NCI-H748 treated with DMSO at 0.1 percent for 48 hours (cell line): ENCODE measurements around the gene CCDC157.

Experiments
- DNase-seq: peaks from one replicate; lab custom pipeline; 2025; lab: John Stamatoyannopoulos, UW

The CCDC157 gene

GRCh38 chr22:30357650-30358215 lies 926 bp downstream of the CCDC157 start:
- DNase-seq: no peak

- no peak for DNase-seq
Measured at GRCh38 chr22:30358541-30358940, 1.7 kb downstream of the CCDC157 start.

GRCh38 chr22:30361916-30362650 lies 5.3 kb downstream of the CCDC157 start:
- no peak for DNase-seq

DNA sequence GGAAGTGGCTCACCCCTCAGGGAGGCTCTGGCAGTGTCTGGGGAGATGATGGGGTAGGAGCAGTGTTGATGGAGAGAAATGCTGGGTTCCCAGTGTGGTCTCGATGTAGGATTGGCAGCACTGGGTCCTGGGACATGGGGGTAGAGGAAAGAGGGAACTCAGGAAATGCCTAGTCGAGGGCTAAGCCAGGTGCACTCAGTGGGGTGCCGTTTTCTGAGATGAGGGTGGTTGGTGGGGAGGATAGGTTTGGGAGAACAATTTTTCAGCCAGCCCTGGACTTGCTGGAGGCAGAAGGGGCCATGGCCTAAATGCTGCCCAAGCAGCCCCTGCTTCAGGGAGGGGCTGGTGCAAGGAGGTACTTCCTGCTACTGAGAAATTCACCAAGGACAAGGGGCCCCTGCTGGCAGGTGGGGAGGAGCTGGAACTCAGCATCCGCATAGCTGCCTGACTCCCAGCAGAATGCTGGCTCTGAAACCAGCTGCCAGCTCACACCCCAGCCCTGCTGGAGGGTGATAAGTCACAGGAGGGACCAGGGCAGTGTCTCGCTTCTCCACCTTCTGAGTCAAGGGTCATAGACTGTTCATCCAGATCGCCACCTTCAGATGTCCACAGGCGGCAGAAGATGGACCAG lies 6.0 kb downstream of the CCDC157 start:
- DNase-seq: no peak

GRCh38 chr22:30365891-30366290 lies 9.1 kb downstream of the CCDC157 start:
- no peak for DNase-seq

DNA sequence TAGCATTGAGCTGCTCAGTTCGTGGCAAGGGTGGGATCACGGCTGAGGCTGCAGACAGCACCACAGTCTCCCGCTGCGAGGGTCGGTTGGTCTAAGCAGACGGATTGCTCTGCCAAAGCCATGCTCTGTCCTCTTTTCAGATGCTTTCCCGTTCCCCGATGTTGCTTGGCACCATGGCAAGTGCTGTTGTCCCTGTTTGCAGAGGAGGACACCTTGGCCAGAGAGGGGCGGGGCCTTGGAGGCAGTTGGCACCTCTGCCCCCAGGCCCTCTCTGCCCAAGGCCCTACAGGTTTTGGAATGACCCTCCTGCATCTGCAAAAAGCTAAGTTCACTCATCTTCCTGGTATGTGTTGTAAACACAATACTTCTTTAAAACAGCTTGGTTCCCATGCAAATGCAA lies 11.6 kb downstream of the CCDC157 start:
- DNase-seq: no peak

DNA sequence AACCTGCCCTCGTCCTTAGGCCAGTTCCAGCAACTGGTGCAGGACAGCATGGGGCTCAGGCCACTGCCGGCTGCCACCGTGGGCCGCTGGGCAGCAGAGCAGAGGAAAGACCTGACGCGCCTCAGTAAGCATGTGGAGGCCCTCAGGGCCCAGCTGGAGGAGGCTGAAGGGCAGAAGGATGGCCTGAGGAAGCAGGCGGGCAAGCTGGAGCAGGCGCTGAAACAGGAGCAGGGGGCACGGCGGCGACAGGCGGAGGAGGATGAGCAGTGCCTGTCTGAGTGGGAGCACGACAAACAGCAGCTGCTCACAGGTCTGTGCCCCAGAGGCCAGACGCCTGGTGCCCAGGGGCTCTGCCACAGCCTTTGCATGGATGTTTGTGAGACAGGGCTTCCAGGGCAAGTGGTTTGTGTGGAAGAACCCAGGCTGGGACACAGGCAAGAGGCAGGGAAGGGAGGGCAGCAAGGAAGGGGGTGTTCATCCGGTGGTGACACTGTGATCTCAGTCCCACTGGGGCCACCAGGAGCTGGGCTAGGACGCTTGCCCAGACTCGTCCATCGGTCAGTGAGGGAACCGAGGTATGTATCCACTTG lies 13.9 kb downstream of the CCDC157 start:
- DNase-seq: no peak

DNA sequence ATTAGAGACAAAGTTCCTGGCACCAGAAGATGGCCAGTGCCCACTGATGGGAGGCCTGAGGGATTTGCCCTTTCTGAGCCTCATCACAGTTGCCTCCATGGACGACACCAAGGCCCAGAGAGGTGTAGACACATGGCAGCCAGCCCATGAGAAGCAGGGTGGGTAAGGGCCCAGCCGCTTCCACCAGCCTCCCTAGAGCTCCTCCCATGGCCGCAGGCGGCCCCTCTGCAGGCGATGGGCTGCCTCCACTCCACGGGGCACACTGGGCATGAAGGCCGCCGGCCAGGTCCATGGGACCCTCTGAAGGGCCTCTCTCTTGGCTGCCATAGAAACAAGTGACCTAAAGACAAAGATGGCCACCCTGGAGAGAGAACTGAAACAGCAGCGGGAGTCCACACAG lies 14.5 kb downstream of the CCDC157 start:
- no peak for DNase-seq

DNA sequence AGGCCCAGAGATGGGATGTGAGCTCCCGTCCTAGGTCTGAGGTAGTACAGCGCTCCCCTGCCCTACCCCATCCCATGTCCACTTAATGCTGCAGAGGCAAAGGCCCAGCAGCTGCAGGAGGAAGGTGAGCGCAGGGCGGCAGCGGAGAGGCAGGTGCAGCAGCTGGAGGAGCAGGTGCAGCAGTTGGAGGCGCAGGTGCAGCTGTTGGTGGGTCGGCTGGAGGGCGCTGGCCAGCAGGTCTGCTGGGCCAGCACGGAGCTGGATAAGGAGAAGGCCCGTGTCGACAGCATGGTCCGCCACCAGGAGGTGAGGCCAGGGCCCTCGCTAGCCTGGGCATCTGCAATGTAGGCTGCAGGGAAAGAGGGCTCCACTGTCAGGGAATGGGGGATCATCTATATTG lies 15.2 kb downstream of the CCDC157 start:
- peak; percentile 4 for DNase-seq

DNA sequence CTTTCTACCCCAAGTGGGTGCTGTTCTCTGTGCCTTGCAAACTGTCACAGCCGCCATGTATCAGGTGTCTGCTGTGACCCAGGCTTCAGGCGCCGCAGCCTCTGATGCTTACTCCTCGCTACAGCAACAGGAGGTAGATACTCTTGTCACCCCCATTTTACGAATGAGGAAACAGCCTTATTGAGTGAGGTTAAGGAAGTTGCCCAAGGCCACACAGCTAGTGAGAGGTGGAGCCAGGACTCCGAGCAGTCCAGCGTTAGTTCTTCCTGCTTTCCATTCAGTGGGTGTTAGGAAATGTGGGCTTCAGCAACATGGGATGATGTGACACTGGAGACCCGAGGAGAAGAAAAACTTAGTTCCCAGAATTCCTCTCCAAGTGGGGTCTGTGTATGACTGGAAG lies 16.1 kb downstream of the CCDC157 start:
- no peak for DNase-seq

GRCh38 chr22:30373331-30374325 lies 16.8 kb downstream of the CCDC157 start:
- DNase-seq: no peak

DNA sequence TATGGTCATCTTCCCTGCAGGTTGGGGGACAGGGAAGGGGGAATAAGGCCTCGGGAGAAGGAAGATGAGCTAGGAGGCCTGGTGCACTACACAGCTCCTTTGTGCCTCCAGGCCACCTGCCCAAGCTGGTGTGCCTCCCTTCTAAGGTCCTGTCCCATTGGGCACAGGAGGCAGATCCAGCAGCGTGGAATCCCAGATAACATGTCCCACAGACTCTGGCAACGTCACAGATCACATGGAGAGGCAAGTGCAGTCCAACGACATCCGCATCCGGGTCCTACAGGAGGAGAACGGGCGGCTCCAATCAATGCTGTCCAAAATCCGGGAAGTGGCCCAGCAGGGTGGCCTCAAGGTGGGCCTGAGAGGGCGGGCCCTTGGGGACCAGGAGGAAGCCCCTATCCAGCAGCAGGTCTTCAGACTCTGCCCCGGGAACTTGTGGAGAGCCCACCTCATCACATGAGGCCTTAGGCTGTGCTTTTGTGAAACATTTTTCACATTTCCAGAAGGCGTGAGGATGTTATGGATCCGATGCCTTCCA lies 18.6 kb downstream of the CCDC157 start:
- DNase-seq: no peak

DNA sequence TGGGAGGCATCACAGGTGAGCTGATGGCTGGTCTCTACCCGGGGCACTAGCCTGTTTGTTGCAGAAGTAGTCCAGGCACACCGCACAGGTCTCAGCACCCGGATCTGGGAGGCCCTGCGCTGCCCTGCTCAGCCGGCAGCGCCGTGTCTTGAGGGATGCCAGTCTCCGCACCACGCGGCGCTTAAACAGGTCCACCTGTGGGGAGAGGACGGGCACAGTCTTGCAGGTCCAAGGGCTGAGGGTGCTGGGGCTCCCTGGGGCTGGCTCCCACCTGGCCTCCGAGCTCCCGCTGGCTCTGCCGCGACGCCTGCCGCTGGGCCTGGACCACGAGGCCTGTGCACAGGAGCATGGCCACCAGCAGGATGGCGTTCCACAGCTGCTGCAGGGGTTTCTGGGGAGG lies 23.2 kb downstream of the CCDC157 start:
- DNase-seq: no peak

DNA sequence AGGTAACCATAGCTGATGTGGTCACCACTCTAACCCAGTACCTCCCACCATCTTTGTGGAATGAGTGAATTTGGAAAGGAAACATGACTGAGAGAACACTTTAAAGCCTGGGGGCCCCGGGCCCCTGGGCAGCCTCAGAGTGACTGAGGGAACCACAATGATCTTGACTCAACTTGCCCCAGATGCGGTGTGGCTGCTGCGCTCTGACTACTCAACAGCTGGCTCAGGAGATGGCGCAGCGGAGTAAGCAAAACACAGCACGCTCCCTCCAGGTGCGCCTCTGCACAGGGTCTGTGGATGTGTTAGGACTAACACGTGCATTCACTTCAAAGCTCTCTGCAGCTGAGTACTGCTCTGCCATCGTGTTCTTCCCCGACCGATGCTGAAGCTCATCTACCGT lies 24.5 kb downstream of the CCDC157 start:
- DNase-seq: no peak

- no peak for DNase-seq
Measured at GRCh38 chr22:30382340-30382739, 25.5 kb downstream of the CCDC157 start.

GRCh38 chr22:30383061-30383460 lies 26.3 kb downstream of the CCDC157 start:
- DNase-seq: no peak

DNA sequence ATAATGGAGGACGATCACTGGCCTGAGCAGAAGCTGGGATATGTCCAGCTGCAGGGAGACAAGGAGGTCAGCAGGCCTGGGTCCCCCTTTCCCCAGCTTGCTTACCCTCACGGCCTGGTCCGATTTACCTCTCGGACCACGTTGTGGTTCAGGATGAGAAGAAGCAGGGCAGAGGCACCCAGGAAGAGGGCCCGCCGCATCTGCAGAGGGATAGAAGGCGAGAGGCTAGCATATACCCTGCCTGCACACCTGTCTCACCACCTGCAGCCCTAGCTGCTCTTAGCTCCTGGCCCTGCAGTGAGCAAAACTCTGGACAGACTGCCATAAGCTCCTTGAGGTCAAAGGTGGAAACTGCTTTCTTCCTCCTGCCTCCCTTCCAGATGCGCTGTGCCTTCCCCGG lies 29.1 kb downstream of the CCDC157 start:
- no peak for DNase-seq

DNA sequence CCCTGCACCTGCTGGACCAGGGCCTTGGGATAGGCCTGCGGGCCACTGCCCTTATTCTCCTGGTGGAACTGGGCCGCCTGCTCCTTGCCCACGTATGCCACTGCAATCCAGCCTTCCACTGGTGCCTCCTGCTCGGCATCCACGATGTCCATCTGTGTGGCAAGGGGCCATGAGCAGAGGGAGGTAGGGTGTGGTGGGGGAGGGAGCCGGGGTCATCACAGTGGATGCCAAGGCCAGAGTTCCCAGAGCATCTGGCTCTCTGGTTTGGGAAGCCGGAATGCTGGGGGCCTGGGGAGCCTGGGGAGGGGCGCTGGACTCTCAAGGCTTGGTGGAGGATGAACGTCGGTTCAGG lies 29.8 kb downstream of the CCDC157 start:
- no peak for DNase-seq

DNA sequence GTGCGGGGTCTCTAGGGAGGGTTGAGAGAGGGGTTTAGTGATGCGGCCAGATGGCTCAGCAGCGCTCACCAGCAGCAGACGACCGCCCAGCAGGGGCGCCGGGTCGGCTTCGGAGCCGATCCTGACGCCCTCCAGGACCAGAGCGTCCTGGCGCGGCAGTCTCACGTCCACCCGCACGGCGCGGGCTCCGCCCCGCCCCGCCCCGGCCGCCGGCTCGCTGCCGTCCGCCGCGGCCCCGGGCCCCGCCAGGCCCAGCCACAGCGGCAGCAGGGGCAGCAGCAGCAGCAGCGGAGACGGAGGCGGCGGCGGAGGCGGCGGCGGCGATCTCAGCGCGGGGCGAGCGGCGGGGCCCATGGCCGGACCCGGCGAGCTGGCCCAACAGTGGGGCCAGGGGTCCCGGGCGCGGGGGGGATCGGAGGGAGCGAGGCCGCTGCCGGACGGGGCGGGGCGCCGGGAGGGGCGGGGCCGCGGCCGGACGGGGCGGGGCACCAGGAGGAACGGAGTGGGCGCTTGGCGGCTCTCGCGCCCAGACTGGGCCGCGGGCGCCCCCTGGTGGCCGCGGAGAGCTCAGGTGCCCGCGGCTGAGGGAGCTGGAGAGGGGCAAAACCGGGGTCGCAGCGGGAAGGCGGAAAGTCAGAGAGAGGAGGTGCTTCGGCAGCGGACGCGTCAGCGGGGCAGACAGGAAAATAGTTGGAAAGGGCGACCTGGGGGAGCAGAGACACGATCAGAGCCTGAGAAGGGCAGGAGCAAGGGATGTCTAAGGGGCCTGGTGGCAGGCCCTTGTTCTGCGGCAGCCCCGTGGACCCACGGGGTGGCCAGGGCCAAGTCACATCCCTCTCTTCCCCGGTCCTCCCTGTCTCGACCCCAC lies 30.4 kb downstream of the CCDC157 start, which contains the start of gene RNF215:
Gene RNF215, minus strand, starts transcription at position 452 of the 868 bp plus-strand sequence. Its CDS starts 98 bp downstream, at position 354.
- DNase-seq: peak; percentile 30

DNA sequence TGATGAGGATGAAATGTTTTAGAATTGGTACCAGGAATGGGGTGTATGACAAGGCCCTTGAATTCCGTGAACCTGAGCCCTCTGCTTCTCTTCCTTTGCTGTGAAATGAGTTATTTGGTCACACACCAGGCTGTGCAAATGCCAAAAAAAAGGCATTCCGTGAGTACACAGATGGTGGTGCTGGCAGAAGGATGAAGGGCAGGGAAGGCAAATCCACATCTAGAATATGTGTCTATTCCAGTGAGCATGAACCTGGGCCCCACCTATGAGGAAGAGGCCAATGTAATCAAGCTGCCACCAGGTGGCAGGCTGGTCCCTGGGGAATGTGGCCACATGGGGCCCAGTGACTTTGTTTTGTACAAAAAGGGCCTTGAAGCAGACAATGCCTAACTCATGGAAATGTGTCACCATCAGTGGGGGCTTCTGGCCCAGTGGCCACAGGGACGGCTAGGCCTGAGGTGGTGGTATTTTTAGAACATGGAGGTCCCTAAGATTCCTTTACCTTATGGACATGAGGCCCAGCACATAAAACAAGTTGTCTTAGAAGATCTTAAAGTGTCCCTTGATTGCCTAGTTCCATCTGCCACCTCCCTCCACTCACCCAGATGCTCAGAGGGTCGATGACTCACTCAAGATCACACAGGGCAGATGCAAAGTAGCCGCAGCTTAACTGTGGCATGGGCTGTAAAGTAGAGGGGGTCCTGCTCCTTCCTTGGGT lies 34.3 kb downstream of the CCDC157 start:
- DNase-seq: peak; percentile 10
